GM12875 (cell line): ENCODE measurements around the gene F2RL2.

Experiments used
- H3K4me3 ChIP-seq: one replicate; pipeline ENCODE4 v1.5.1; 2011; ENCODE audit warnings: low read depth, low read length, control low read depth
- CTCF ChIP-seq: IDR thresholded peaks from 2 replicates; pipeline ENCODE4 v1.5.1; 2011; ENCODE audit warnings: low read depth, mild to moderate bottlenecking, control low read depth, inconsistent platforms, low read length, moderate library complexity, borderline replicate concordance; ENCODE audit not compliant: insufficient read depth

Gene F2RL2

DNA sequence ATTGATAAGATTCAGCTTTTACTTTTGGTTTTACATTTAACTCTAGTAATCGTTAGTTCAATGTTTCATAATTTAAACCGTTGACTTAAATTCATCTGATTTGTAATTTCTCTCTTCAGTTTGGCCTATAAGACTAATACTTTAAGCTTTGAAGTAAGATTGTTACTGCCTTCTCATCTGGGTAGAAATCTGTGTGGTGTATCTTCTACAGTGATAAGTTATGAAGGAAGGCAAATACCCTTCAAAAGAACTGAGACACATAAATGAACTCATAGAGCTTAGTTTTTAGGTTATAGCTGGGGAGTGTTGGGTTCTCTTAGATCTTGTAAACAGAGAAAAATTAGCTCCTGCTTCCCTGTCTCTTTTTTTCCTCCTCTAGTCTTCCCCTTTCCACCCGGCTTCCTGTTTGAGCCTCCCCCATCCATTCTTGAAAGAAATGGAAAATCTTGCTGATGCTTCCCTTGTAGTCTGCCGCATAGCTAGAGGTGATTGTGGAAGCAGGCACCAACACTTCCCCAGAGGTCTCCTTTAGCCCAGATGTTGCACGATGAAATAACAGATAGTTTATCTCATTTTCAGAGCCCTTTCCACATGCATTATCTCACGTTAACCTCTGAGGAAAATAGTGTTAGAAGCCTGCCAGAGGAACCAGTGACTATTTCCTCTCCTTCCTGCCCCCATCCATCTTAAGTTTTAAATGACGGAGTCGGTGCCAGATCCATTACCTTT is 2.0 kb upstream of the F2RL2 start:
- no peak for TF ChIP-seq CTCF
- no peak overlapping the region for H3K4me3 ChIP-seq

DNA sequence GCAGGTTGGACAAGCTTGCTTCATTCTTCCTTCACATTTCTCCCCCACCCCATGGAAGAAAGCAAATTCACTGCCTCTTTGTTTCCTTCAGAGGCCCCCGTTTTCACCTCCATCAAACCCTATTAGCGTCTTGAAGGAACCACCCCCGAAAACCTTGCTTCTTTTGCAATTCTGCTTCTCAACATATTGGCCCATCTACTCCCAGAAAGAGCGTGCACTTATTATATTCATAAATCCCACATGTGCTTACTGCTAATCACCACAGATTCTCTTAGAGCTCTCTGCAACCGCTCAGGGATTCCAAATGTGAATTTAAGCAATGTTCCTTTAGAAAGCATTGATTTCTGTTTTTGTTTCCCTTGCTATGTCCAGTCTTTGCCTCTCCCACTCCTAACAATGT is 1.1 kb downstream of the F2RL2 start:
- TF ChIP-seq CTCF: no peak
- H3K4me3 ChIP-seq: no peak overlapping the region

- no peak for TF ChIP-seq CTCF
- H3K4me3 ChIP-seq: no peak overlapping the region
These were observed 3.0 kb downstream of the F2RL2 start for GRCh38 chr5:76620166-76620565.

GRCh38 chr5:76617675-76618074 is 5.5 kb downstream of the F2RL2 start:
- no peak overlapping the region for H3K4me3 ChIP-seq
- no peak for TF ChIP-seq CTCF

GRCh38 chr5:76617229-76617628 is 6.0 kb downstream of the F2RL2 start:
- no peak overlapping the region for H3K4me3 ChIP-seq
- TF ChIP-seq CTCF: no peak

- no peak for TF ChIP-seq CTCF
- no peak overlapping the region for H3K4me3 ChIP-seq
These were observed 7.0 kb downstream of the F2RL2 start for GRCh38 chr5:76616206-76616605.

DNA sequence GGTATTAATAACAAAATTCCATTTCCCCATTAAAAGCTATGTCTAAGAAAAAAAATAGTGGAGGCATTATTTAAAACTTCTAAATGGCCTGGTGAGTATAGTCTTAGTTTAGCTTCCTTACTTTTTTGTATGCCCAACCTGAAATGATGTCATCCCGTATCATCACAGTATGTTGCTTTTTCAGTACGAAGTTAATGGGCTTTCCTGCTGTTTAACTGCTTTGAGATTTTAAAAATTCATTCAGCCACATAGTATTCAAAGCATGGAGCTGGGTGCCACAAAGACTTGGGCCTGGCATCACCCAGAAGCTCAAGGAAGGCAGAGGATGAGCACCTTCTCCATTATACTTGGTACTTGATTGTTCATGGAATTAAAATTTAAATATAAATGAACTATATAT is 7.4 kb downstream of the F2RL2 start:
- TF ChIP-seq CTCF: no peak
- H3K4me3 ChIP-seq: no peak overlapping the region
